NCI-H2029 treated with DMSO at 0.1 percent for 48 hours (cell line): ENCODE measurements around the gene ATG2A.
A peak's percentile ranks its signal among the peaks of the same experiment; 100 is the strongest.

Source experiments
- DNase-seq: peaks from one replicate; lab custom pipeline; 2025; lab: John Stamatoyannopoulos, UW

ATG2A gene

GRCh38 chr11:64885367-64886286, 31.4 kb downstream of the ATG2A start:
- DNase-seq, result no peak

DNA sequence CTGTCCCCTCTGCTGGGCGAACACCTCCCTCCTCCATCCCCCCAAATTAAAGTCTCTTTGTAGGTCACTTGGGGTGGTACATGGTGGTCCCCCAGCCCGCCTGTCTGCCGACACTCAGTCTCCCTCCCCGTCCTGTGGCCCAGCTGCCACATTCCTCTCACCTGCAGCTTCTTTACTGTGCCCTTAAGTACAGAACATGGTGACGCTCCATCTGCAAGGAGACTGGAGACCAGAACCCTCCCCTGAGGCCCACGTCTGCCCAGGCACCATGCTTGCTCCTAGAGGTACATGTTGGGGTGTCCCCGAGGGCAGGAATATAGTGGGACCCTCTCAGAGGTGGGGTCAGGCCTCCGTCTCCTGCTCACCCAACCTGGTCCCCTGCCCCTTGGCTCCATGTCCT, 33.0 kb downstream of the ATG2A start:
- no peak for DNase-seq

GRCh38 chr11:64883575-64883974, 33.4 kb downstream of the ATG2A start:
- DNase-seq, result no peak

- no peak for DNase-seq
Measured at GRCh38 chr11:64882243-64882642, 34.8 kb downstream of the ATG2A start.

DNA sequence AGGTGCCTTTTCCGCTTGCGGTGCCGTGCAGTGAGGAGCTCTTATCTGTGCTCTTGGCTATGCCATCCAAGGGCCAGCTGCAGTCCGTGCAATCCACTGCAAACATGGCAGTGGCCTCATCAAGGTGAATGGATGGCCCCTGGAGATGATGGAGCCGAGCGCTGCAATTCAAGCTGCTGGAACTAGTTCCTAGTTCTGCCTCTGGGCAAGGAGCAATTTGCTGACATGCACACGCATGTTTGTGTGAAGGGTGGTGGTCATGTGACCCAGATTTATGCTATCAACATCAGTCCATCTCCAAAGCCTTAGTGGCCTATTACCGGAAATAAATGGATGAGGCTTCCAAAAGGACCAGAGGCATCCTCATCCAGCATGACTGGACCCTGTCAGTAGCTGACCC, 35.5 kb downstream of the ATG2A start:
- DNase-seq, result no peak

DNA sequence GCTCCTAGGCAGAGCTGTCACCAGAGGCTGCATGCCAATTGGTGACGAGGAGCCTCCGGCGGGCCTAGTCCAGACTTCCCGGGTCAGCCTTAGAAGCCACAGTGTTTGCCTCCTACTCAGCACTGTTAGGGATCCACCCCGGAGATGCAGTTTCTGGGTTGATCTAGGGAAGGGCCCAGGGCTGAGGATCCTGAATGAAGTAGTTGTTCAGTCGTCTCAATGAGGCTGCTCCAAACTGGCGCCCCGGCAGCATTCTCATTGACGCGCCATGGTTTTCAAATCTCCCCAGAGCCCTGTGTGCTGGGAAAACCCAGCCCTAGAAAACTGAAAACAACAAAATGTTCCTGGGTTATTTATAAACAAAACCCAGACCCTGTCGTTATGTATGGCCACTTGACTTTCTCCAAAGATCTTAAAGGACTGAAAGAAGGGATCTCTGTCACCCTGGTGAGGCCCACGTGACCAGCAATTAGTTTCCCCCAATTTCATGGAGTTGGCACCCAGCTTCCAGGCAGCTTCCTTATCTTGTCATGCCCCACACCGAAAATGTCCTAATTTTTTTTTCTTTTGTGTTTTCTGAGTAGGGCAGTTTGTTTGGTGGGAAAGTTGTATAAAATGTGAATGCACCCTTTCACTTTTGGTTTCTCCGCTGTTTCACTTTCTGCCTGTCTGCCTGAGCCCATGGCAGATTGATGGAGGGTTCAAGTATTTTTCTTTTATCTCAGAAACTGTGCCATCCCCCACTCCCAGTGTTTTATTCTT, 36.6 kb downstream of the ATG2A start:
- DNase-seq, result no peak

DNA sequence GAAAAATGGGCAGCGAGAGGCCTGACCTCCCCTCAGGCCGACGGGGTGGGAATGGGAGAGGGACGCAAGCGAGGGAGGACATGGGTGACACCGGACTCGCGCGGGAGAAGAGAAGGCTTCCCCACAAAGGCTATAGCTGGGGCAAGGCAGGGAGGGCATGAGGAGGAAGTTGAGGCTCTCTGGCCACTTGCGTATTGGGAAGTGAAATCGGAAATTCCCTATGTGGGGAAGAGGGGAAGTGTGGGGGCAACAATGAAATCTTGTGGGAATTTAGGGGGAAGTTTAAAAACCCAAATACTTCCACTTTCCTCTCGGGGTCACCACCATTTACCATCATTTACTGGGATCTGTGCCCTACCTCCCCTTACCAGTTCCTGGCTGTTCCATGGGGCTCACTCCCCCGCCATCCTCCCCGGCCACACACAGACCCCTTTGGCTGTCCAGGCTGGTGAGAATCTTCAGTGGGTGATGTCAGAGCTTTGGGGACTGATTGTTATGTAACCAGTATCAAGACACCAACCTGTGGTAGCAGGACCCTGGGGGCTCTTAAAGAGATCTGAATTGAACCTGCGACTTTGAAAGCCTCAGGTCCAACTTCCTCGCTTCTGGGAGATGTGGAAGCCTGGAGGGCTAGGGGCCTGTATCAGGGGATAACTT, 37.6 kb downstream of the ATG2A start:
- DNase-seq, result no peak

- DNase-seq, result peak; percentile 90
Measured at GRCh38 chr11:64878494-64879243, 38.3 kb downstream of the ATG2A start, which contains the start of gene EHD1. Gene EHD1, minus strand, starts transcription at chr11:64878621. Its CDS starts 157 bp downstream, at chr11:64878464.

DNA sequence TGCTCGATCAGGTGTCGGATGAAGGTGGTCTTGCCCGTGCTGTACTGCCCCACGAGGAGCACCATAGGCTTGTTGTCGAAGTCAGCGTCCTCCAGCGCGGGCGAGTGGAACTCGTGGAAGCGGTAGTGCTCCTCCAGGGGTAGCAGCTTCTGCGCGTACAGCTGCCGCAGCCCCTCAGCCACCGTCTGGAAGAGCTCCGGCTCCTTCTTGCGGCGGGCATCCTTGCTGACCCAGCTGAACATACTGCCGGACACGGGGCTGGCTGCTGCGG, 38.9 kb downstream of the ATG2A start:
- DNase-seq, result no peak

GRCh38 chr11:64877390-64878222, 39.4 kb downstream of the ATG2A start:
- no peak for DNase-seq

DNA sequence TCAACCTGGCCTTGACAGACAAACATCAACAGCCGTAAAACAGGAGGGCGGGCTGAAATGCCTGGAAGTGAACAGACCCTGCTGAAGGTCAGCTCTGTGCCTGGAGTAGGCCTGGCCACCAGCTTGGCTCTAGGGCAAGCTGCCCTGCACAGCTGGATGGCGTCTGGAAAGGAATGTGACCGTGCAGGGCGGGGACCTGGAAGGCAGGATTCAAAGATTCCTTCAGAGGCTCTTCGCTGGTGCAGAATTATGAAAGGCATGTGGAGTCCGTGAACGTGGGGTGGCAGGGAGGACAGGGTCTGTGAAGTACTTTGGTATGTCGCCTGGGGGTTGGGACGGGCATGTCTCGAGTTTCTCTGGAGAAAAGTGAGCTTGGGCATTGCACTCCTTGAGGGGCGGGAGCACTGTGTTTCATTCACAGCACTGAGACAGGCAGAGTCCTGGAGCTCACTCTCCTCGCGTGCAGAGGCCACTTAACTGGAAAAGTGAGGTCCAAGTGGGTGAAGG, 40.1 kb downstream of the ATG2A start:
- no peak for DNase-seq

DNA sequence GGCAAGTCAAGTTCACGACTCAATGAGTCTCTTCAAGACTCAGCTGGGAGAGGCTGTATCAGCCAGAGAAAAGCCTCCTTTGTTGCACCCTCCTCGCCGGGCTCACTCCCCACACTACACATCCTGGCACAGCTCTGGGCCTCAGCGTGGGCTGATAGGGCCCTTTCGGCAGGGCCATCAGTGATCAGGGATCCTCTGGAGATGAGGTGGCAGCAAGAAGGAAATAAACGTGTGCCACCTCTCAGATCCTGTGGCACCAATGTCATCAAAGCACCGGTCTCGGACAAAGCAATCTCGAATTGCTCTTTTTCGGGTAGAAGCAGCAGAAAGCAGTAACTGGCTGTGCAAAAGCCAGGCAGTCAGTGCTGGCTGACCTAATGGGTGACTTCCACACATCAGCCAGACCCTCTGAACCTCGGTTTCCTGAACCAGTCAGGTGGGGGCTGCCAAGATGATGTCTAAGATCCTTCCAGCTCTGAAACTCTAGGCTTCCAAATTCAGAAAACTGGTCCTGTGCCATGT, 40.7 kb downstream of the ATG2A start:
- DNase-seq, result no peak

DNA sequence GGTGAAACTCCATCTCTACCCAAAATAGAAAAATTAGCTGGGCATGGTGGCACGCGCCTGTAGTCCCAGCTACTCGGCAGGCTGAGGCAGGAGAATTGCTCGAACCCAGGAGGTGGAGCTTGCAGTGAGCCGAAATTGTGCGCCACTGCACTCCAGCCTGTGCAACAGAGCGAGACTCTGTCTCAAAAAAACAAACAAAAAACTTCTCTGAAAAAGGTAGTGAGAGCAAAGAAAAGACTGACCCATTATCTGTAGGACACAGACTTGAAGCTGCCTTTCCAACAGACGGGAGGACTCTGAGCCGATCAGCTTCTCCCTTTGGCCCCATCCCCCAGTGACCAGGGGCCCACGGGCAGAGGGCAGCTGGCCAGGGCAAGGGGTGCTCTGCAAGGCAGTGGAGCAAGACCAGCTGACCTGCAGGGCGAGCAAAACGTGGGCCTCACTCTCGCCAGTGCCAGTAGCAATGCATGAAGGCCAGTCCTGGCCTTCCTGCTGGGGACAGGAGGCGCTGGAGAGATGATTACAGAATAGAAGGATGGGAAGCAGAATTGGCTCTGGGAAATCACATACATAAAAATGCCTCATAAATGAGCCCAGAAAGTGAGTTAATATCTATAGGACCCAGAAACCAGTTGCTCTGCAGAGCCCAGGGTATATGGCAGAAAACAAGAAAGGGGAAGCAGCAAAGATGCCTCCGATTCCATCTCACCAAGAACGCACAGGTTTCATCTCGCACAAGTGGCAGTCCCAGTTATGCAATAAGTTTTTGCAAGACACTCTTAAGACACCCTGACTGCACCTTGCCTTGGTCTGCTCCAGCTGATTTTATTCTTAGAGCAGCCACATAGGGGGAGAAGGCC, 41.4 kb downstream of the ATG2A start:
- DNase-seq, result no peak

DNA sequence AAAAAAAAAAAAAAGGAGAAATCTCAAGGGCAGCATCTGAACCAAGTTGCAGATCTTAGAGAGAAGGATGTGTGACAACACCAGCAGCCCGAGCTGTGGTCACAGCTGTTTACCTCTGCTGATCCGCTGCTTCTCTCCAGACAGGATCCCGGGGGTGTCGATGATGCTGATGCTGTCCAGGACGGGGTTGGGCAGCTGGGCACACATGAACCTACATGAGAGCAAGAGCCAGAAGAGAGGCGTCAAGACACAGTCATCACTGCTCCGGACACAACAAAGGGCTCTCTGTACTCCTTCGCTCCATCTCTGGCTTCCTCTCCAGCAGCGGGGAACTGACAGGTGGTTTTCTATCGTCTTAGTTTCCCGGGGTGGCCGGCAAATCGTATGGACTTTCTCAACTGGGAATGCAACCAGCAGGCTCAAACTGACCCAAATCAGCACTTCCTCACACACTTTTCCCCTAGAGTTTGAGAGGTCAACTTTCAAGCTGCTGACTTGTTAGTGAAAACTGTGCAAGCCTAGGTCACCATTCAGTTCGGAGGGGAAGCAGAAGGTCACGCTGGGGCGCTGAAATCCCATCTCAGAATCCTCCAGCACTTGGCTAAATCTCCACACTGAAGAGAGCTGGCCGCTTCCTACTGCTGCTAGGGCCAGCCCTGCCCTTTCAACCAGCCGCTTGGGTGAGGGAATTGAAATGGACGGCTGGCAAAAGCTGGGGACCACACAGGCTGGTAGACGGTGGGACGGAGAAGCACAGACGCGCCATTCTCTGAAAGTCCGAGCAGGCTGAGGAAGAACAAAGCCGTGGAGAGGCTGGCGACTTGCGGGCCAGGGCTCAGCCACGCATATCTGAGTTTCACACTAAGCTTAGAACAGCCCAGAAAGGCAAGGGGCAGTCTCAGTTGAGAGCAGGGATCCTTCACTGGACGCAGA, 42.4 kb downstream of the ATG2A start:
- DNase-seq, result no peak

DNA sequence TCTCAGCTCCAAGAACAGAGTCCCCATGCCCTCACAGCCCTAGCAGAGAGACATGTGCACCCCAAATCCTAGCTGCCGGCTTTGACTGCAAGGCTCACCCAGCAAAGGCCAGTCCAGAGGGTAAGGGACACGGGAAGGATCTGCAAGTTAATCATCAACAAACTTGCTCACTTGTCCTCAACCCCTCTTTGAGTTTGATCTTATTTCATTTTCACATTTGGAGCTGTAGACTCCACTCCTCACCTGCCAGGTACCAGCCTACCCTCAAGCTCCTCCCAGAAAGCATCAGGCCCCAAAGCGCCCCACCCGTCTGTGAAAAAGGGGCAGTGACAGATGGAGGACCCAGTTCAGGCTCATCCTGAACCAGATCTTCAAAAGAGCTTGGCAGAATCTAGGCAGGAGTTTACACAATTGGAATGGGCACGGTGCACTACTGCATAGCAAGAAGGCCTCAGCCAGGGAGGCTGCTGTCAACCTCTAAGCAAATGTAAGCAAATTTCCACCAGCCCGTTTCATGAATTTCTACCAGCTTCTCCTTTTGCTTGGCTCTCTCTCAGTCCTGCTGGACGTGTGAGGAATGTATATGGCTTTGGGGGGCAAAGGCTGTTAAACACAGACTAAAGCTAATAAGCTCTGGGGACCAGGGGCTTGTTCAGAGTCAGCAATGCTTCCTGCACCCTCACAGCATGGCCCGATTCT, 44.1 kb downstream of the ATG2A start:
- DNase-seq, result no peak

- no peak for DNase-seq
Measured at GRCh38 chr11:64871492-64871891, 45.5 kb downstream of the ATG2A start.

DNA sequence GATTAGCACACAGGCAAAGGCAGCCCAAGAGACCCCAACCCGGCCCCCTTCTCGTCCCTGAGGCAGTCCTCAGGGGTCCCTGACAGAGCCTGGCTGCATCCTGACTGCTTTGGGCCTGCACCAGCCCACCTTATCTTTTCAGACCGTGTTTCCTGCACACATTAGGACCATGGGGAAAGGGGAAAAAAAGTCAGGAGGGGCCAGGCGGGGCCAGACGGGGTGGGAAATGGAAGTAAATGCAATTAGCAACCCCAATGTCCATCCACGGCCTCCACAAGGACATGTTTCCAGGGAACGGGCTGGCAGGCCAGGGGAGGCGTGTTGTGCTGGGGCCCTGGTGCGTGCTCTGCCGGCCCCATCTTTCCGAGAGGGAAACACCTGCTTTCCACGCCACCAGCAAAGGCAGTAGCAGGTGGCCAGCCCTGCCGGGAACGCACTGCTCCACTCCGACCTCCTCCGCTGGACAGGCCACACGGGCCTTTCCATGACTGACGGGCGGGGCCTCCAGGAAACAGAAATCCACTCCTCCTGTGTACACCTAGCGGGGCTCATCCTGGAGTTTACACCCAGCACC, 46.0 kb downstream of the ATG2A start:
- no peak for DNase-seq
